ENCODE results near the gene PCDHGA8. TPM values are rescaled to one million over a fixed set of nuclear protein-coding genes. Genes with fewer than 3 reads are reported as not detected.
A peak's percentile ranks its signal among the peaks of the same experiment; 100 is the strongest.
"Not testable (repeated sequence)": the region's sequence is repeated elsewhere in the genome, so short reads cannot be mapped to it uniquely, and the experiment has no call there.

The PCDHGA8 gene
- 10.1 TPM for total RNA-seq
- long read RNA-seq, full-length matches to known transcripts: 1 of 1 reads
- long read RNA-seq, partial matches to known transcripts: 0 of 1 reads
- long read RNA-seq, other reads (novel, unspliced or antisense): 0 of 1 reads

- intact Hi-C loops (cut with DNase I): no loop called here
- DNase-seq (no peak), ATAC-seq (ENCODE audit: poor library complexity) (no peak)
Observed at GRCh38 chr5:141392429-141393198, at the start of gene PCDHGA8. Gene PCDHGA8, plus strand, starts transcription at chr5:141392633. Its CDS starts 181 bp downstream, at chr5:141392814.

- intact Hi-C loops (cut with DNase I): no loop called here
- DNase-seq (no peak), ATAC-seq (ENCODE audit: poor library complexity) (peak; percentile 67)
Observed at GRCh38 chr5:141342773-141343172, 49.7 kb upstream of the PCDHGA8 start.

GRCh38 chr5:141343242-141343952 is 49.0 kb upstream of the PCDHGA8 start, which contains the start of gene PCDHGA3:
Gene PCDHGA3, plus strand, starts transcription at chr5:141343829. Its CDS starts 205 bp downstream, at chr5:141344034.
- peak; percentile 66 for ATAC-seq (ENCODE audit: poor library complexity)
- DNase-seq: no peak
- intact Hi-C loops (cut with DNase I): no loop called here

DNA sequence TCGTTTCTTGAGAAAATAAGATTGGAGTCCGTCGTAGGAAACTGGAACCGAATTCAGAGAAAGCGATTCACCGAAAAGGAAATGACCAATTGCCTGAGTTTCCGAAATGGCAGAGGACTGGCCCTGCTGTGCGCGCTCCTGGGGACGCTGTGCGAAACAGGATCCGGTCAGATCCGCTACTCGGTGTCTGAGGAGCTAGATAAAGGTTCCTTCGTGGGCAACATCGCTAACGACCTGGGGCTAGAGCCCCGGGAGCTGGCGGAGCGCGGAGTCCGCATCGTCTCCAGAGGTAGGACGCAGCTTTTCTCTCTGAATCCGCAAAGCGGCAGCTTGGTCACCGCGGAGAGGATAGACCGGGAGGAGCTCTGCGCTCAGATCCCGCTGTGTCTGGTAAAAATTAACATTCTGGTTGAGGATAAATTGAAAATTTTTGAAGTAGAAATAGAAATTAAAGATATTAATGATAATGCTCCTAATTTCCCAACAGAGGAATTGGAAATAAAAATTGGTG is 48.4 kb upstream of the PCDHGA8 start:
- intact Hi-C loops (cut with DNase I): no loop called here
- peak; percentile 21 for ATAC-seq (ENCODE audit: poor library complexity)
- DNase-seq: no peak

DNA sequence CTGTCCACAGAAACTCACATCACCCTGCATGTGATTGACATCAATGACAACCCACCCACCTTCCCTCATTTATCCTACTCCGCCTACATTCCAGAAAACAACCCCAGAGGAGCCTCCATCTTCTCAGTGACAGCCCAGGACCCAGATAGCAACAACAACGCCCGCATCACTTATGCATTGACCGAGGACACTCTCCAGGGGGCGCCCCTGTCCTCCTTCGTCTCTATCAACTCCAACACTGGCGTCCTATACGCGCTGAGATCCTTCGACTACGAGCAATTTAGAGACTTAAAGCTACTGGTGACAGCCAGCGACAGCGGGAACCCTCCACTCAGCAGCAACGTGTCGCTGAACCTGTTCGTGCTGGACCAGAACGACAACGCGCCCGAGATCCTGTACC is 47.1 kb upstream of the PCDHGA8 start:
- DNase-seq: no peak
- no peak for ATAC-seq (ENCODE audit: poor library complexity)
- intact Hi-C loops (cut with DNase I): loop anchor here (5.0 kb wide), 1 partner anchor 67 kb away; the partner anchor contains the start of gene PCDHGA10

GRCh38 chr5:141346017-141346416 is 46.4 kb upstream of the PCDHGA8 start:
- ATAC-seq (ENCODE audit: poor library complexity): not testable (repeated sequence)

DNA sequence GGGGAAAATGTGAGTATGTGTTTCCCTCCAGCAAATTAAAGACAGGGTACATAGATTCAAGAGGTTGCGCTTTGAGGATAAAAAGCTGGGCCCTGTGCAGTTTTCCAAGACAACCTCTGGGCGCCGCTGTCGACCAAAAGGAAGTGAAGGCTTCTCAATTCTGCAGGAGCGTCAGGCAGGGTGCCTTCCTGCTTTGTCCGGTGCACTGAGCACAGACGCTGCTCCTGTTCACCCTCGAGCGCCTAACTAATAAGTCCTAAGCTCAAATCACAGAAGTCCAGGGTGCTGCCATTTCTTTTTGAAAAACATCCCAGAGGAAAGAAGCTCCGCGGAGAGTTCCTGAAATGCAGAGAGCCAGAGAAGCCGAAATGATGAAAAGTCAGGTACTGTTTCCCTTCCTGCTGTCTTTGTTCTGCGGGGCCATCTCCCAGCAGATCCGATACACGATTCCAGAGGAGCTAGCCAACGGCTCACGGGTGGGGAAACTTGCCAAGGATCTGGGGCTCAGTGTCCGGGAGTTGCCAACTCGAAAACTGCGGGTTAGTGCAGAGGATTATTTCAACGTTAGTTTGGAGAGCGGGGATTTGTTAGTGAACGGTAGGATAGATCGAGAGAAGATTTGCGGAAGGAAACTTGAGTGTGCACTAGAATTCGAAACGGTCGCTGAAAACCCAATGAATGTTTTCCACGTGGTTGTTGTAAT is 42.4 kb upstream of the PCDHGA8 start, which contains the start of gene PCDHGB1:
TSS of gene PCDHGB1 (plus strand) at position 183 of the 703 bp plus-strand sequence. CDS start at position 345, 162 bp downstream.
- intact Hi-C loops (cut with DNase I): loop anchor here (5.0 kb wide), 1 partner anchor 62 kb away; the partner anchor contains the start of gene PCDHGA10
- ATAC-seq (ENCODE audit: poor library complexity): peak; percentile 82
- peak; percentile 55 for DNase-seq

More at GRCh38 chr5:141346017-141346416, 46.4 kb upstream of the PCDHGA8 start:
- intact Hi-C loops (cut with DNase I): loop anchor here (5.0 kb wide), 1 partner anchor 66 kb away; the partner anchor contains the start of gene PCDHGA10
- not testable (repeated sequence) for DNase-seq

DNA sequence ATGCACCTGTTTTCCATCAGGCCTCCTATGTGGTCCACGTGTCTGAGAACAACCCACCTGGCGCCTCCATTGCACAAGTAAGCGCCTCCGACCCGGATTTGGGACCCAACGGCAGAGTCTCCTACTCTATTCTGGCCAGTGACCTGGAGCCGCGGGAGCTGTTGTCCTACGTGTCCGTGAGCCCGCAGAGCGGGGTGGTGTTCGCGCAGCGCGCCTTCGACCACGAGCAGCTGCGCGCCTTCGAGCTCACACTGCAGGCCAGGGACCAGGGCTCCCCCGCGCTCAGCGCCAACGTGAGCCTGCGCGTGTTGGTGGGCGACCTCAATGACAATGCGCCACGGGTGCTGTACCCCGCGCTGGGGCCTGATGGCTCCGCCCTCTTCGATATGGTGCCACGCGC is 40.8 kb upstream of the PCDHGA8 start:
- ATAC-seq (ENCODE audit: poor library complexity): no peak
- intact Hi-C loops (cut with DNase I): no loop called here
- no peak for DNase-seq

GRCh38 chr5:141354900-141355469 is 37.4 kb upstream of the PCDHGA8 start, which contains the start of gene PCDHGA4:
Gene PCDHGA4, plus strand, starts transcription at chr5:141355021. Its CDS starts 87 bp downstream, at chr5:141355108.
- ATAC-seq (ENCODE audit: poor library complexity): no peak
- intact Hi-C loops (cut with DNase I): no loop called here
- no peak for DNase-seq

- intact Hi-C loops (cut with DNase I): no loop called here
Observed at GRCh38 chr5:141355641-141356040, 36.8 kb upstream of the PCDHGA8 start.

DNA sequence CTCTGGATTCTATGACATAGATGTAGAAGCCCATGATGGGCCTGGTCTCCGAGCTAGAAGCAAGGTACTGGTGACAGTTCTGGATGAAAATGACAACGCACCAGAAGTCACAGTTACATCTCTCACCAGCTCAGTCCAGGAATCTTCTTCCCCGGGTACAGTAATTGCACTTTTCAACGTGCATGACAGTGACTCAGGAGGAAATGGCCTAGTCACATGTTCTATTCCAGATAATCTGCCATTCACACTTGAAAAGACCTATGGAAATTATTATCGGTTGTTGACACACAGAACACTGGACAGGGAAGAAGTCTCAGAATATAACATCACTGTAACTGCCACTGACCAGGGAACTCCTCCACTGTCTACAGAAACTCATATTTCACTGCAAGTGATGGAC is 36.3 kb upstream of the PCDHGA8 start:
- no peak for DNase-seq
- ATAC-seq (ENCODE audit: poor library complexity): no peak
- intact Hi-C loops (cut with DNase I): no loop called here

More at GRCh38 chr5:141355641-141356040, 36.8 kb upstream of the PCDHGA8 start:
- DNase-seq: no peak
- ATAC-seq (ENCODE audit: poor library complexity): no peak

- intact Hi-C loops (cut with DNase I): no loop called here
- no peak for DNase-seq
- ATAC-seq (ENCODE audit: poor library complexity): peak; percentile 7
Observed at GRCh38 chr5:141356950-141357349, 35.5 kb upstream of the PCDHGA8 start.

- peak; percentile 57 for ATAC-seq (ENCODE audit: poor library complexity)
- intact Hi-C loops (cut with DNase I): no loop called here
- DNase-seq: no peak
Observed at GRCh38 chr5:141359790-141360426, 32.5 kb upstream of the PCDHGA8 start, which contains the start of gene PCDHGB2. Gene PCDHGB2, plus strand, starts transcription at chr5:141359994. Its CDS starts 142 bp downstream, at chr5:141360136.

DNA sequence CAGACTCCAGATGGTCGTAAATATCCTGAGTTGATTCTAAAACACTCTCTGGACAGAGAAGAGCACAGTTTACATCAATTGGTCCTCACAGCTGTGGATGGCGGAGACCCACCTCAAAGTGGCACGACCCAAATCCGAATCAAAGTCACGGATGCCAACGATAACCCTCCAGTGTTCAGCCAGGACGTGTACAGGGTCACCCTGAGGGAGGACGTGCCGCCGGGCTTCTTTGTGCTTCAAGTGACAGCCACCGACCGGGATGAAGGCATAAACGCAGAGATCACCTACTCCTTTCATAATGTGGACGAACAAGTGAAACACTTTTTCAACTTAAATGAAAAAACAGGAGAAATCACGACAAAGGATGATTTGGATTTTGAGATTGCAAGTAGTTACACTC is 31.7 kb upstream of the PCDHGA8 start:
- intact Hi-C loops (cut with DNase I): no loop called here
- DNase-seq: no peak
- ATAC-seq (ENCODE audit: poor library complexity): peak; percentile 21

- DNase-seq: no peak
- intact Hi-C loops (cut with DNase I): no loop called here
- ATAC-seq (ENCODE audit: poor library complexity): no peak
Observed at GRCh38 chr5:141362719-141363118, 29.7 kb upstream of the PCDHGA8 start.

DNA sequence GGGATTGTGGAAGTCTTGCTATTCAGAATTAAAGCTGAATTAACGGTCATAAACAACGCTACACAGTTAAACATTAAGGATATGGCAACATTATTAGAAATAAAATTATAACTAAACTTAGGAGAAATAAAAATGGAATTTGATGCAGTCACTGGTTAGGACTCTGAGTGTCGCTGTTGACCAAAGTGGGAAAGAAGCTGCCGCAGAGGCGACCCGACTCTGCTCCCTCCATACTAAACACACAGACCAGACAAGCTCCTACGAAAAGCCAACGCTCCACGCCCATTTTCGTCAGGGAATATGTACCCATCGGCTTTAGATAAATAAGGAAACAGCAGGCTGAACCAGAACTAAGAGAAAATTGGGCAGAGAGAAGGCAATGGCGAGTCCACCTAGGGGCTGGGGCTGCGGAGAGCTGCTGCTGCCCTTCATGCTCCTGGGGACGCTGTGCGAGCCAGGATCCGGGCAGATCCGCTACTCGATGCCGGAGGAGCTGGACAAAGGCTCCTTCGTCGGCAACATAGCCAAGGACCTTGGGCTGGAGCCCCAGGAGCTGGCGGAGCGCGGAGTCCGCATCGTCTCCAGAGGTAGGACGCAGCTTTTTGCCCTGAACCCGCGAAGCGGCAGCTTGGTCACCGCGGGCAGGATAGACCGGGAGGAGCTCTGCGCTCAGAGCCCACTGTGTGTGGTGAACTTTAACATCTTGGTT is 28.3 kb upstream of the PCDHGA8 start, which contains the start of gene PCDHGA5:
TSS of gene PCDHGA5 (plus strand) at position 211 of the 709 bp plus-strand sequence. CDS start at position 380, 169 bp downstream.
- intact Hi-C loops (cut with DNase I): no loop called here
- DNase-seq: no peak
- peak; percentile 64 for ATAC-seq (ENCODE audit: poor library complexity)

All from Right ventricle myocardium superior (tissue), 1 donor.